ENCODE measurements around the gene LYRM1. TPM values are rescaled to one million over a fixed set of nuclear protein-coding genes. Genes with fewer than 3 reads are reported as not detected.

Gene LYRM1
- total and polyA plus RNA-seq, 2 of the 8 experiments (the other 6 are each of a cell fraction or from before 2014, with no cell fraction given), result 11.6 to 13.4 TPM

GRCh38 chr16:20904507-20905081 lies 4.0 kb downstream of the LYRM1 start:
- Histone ChIP-seq H2AK5ac (ENCODE audit: low read depth, low read length) (no peak overlapping the region), H4K91ac (replicated peaks; ENCODE audit: insufficient read length, low read length) (no peak overlapping the region), H3K79me1 (ENCODE audit: low read depth, low read length) (no peaks in the 10 kb centered on the region; the same call in 1 of the 2 replicates), H3K79me2 (ENCODE audit: control insufficient read depth in 1 of 2, insufficient read depth in 2 of 2, low read length in 2 of 2) (peaks cover 0 to 21% of the 10 kb centered on the region in 2 experiments; a peak in 2 of 4 replicates), H3K36me3 (ENCODE audit: control insufficient read depth in 2 of 4, insufficient read depth in 4 of 4, low read length in 3 of 4) (peaks cover 0 to 5% (median 0%) of the 10 kb centered on the region in 4 experiments; a peak in 1 of 8 replicates), H2BK20ac (ENCODE audit: low read length) (no peak overlapping the region), H3K4me3 (ENCODE audit: extremely low read depth in 1 of 4, insufficient read depth in 2 of 4, low read depth in 3 of 4, low read length in 4 of 4) (no peak overlapping the region), H3K9me3 (ENCODE audit: insufficient read depth in 2 of 2, low read depth in 1 of 2, low read length in 1 of 2) (no peaks in the 10 kb centered on the region), H3K23me2 (ENCODE audit: low read depth, low read length) (peaks cover 3% of the 10 kb centered on the region; the same call in 1 of the 2 replicates), H3K27me3 (replicated peaks in 1 of 4; ENCODE audit: control insufficient read depth in 3 of 4, extremely low read depth in 1 of 4, insufficient read depth in 3 of 4, low read length in 3 of 4) (no peaks in the 10 kb centered on the region; a peak in 1 of 7 replicates), H3K4me1 (replicated peaks in 1 of 4; ENCODE audit: control insufficient read depth in 3 of 4, insufficient read depth in 4 of 4, low read length in 3 of 4) (peaks cover 0 to 9% (median 3%) of the 10 kb centered on the region in 4 experiments; a peak in 3 of 7 replicates), H3K23ac (ENCODE audit: insufficient read length) (no peak overlapping the region), H4K20me1 (replicated peaks in 1 of 2; ENCODE audit: control insufficient read depth in 1 of 2, insufficient read depth in 2 of 2, low read length in 2 of 2) (no peaks in the 10 kb centered on the region), H2BK120ac (replicated peaks; ENCODE audit: low read depth, low read length) (no peak overlapping the region), H3K18ac (ENCODE audit: extremely low read depth, low read length) (no peak overlapping the region), H2AFZ (ENCODE audit: low read length) (no peak overlapping the region), H3K4me2 (ENCODE audit: insufficient read depth in 1 of 2, low read depth in 2 of 2, low read length in 2 of 2) (no peak overlapping the region), H3K14ac (ENCODE audit: insufficient read length) (no peak overlapping the region), H2BK15ac (ENCODE audit: low read length) (no peak overlapping the region), H4K8ac (ENCODE audit: extremely low read depth, insufficient read depth, low read length) (no peak overlapping the region), H4K5ac (ENCODE audit: insufficient read length, low read depth, low read length) (no peak overlapping the region), H3K56ac (replicated peaks; ENCODE audit: insufficient read length, low read depth, low read length) (no peak overlapping the region), H2BK12ac (ENCODE audit: low read depth, low read length) (no peak overlapping the region), H2BK5ac (ENCODE audit: low read depth, low read length) (no peak overlapping the region), H3K4ac (replicated peaks; ENCODE audit: insufficient read length, low read depth, low read length) (no peak overlapping the region), H3K9ac (replicated peaks in 1 of 4; ENCODE audit: extremely low read depth in 1 of 4, low read depth in 3 of 4, low read length in 3 of 4) (no peak overlapping the region), H3K27ac (ENCODE audit: low read depth, low read length) (no peak overlapping the region)
- DNase-seq (ENCODE audit: low read depth in 1 of 2, low spot score in 2 of 2) (no peak), FAIRE-seq (no peak)
- ChIA-PET POLR2A (ENCODE audit: partially characterized antibody) (no interaction called here), CTCF (ENCODE audit: partially characterized antibody) (interaction anchor here (1.9 kb wide), 1 partner anchor 37 kb away, joined by 4 read pairs; no protein-coding TSS in a partner anchor)
- 89% methylated on average over 3 of the region's 3 CpGs; no CpG with 5 or more reads in 1 of the 2 experiments for WGBS, 2 experiments (ENCODE audit: extremely low coverage in 1 of 2, insufficient coverage in 1 of 2, insufficient read length in 1 of 2, insufficient replicate concordance in 2 of 2, low coverage in 1 of 2, low lambda C conversion rate in 2 of 2, missing lambda C conversion rate in 1 of 2)
- no peak for TF ChIP-seq SRF (IDR thresholded peaks at IDR 0.05; ENCODE audit: low read depth, low read length)
- no peak for TF ChIP-seq CTBP2 (IDR thresholded peaks at IDR 0.05; ENCODE audit: borderline replicate concordance, insufficient read depth, insufficient read length, low read length)
- TF ChIP-seq NANOG (IDR thresholded peaks at IDR 0.05; ENCODE audit: insufficient read depth, low read depth, low read length, poor library complexity, severe bottlenecking), result no peak
- TF ChIP-seq ASH2L (IDR thresholded peaks at IDR 0.05; ENCODE audit: low read length), result no peak
